Measurements from ENCODE around the gene UBAP2. TPM values are rescaled to one million over a fixed set of nuclear protein-coding genes. Genes with fewer than 3 reads are reported as not detected.

The UBAP2 gene
- total RNA-seq, 4 donors from 2014 or later, result 27.2 to 52.5 (median 32.9) TPM

GRCh38 chr9:34001298-34001697, 47.4 kb downstream of the UBAP2 start:
- no peak overlapping the region for H3K27ac ChIP-seq
- no peak overlapping the region for H3K4me3 ChIP-seq
- TF ChIP-seq POLR2AphosphoS5 (IDR thresholded peaks at IDR 0.05), result no peak
- H3K27me3 ChIP-seq, result no peaks in the 10 kb centered on the region
- H3K9me3 ChIP-seq, result no peaks in the 10 kb centered on the region
- no peaks in the 10 kb centered on the region for H3K4me1 ChIP-seq
- no peak for DNase-seq (ENCODE audit: low spot score in 2 of 2)
- 86% methylated on average over 3 of the region's 3 CpGs for WGBS
- H3K36me3 ChIP-seq, result peaks cover 32% of the 10 kb centered on the region

GRCh38 chr9:33995449-33995848, 53.2 kb downstream of the UBAP2 start:
- Histone ChIP-seq H3K4me1 (peaks cover 3% of the 10 kb centered on the region), H3K36me3 (peaks cover 28% of the 10 kb centered on the region), H3K9me3 (no peaks in the 10 kb centered on the region), H3K27me3 (no peaks in the 10 kb centered on the region), H3K4me3 (no peak overlapping the region), H3K27ac (no peak overlapping the region)
- DNase-seq (ENCODE audit: low spot score in 2 of 2), result no peak
- TF ChIP-seq EP300 (IDR thresholded peaks at IDR 0.05), result no peak
- TF ChIP-seq CTCF (IDR thresholded peaks at IDR 0.05), result no peak
- no peak for TF ChIP-seq POLR2AphosphoS5 (IDR thresholded peaks at IDR 0.05)
- no peak for TF ChIP-seq POLR2A (IDR thresholded peaks at IDR 0.05)

- no peak overlapping the region for H3K27ac ChIP-seq
- H3K4me3 ChIP-seq, result no peak overlapping the region
- no peaks in the 10 kb centered on the region for H3K9me3 ChIP-seq
- WGBS, result 40% methylated on average over 2 of the region's 2 CpGs
- H3K27me3 ChIP-seq, result no peaks in the 10 kb centered on the region
- TF ChIP-seq EP300 (IDR thresholded peaks at IDR 0.05) (no peak), CTCF (IDR thresholded peaks at IDR 0.05) (no peak), POLR2A (IDR thresholded peaks at IDR 0.05) (no peak), POLR2AphosphoS5 (IDR thresholded peaks at IDR 0.05) (no peak)
- peaks cover 37% of the 10 kb centered on the region for H3K36me3 ChIP-seq
- no peak for DNase-seq (ENCODE audit: low spot score in 2 of 2)
- peaks cover 3% of the 10 kb centered on the region for H3K4me1 ChIP-seq
These were observed 55.6 kb downstream of the UBAP2 start for GRCh38 chr9:33993104-33993503.

GRCh38 chr9:33992632-33993031, 56.1 kb downstream of the UBAP2 start:
- WGBS, result 44% methylated on average over 4 of the region's 4 CpGs
- Histone ChIP-seq H3K4me1 (peaks cover 3% of the 10 kb centered on the region), H3K27me3 (no peaks in the 10 kb centered on the region), H3K27ac (no peak overlapping the region), H3K9me3 (no peaks in the 10 kb centered on the region), H3K36me3 (peaks cover 32% of the 10 kb centered on the region), H3K4me3 (no peak overlapping the region)
- no peak for DNase-seq (ENCODE audit: low spot score in 2 of 2)
- TF ChIP-seq CTCF (IDR thresholded peaks at IDR 0.05) (no peak), POLR2A (IDR thresholded peaks at IDR 0.05) (no peak), EP300 (IDR thresholded peaks at IDR 0.05) (no peak), POLR2AphosphoS5 (IDR thresholded peaks at IDR 0.05) (no peak)

GRCh38 chr9:33988219-33988890, 60.3 kb downstream of the UBAP2 start:
- Histone ChIP-seq H3K4me3 (no peak overlapping the region), H3K27me3 (no peaks in the 10 kb centered on the region), H3K27ac (no peak overlapping the region), H3K36me3 (peaks cover 47% of the 10 kb centered on the region), H3K4me1 (peaks cover 3% of the 10 kb centered on the region), H3K9me3 (no peaks in the 10 kb centered on the region)
- 81% methylated on average over 5 of the region's 5 CpGs for WGBS
- no peak for DNase-seq (ENCODE audit: low spot score in 2 of 2)
- TF ChIP-seq POLR2AphosphoS5 (IDR thresholded peaks at IDR 0.05) (no peak), POLR2A (IDR thresholded peaks at IDR 0.05) (no peak), CTCF (IDR thresholded peaks at IDR 0.05) (no peak), EP300 (IDR thresholded peaks at IDR 0.05) (no peak)

GRCh38 chr9:33976414-33976813, 72.3 kb downstream of the UBAP2 start:
- TF ChIP-seq POLR2A (IDR thresholded peaks at IDR 0.05), result no peak
- no peak for TF ChIP-seq CTCF (IDR thresholded peaks at IDR 0.05)
- H3K36me3 ChIP-seq, result peaks cover 51% of the 10 kb centered on the region
- no peaks in the 10 kb centered on the region for H3K9me3 ChIP-seq
- no peak overlapping the region for H3K27ac ChIP-seq
- DNase-seq (ENCODE audit: low spot score in 2 of 2), result no peak
- H3K4me1 ChIP-seq, result no peaks in the 10 kb centered on the region
- 59% methylated on average over 3 of the region's 3 CpGs for WGBS
- no peaks in the 10 kb centered on the region for H3K27me3 ChIP-seq
- H3K4me3 ChIP-seq, result no peak overlapping the region

Measured in suprapubic skin (tissue), 4 donors.